SK-N-DZ (cell line): Measurements from ENCODE around the gene TRIM14.
A peak's percentile ranks its signal among the peaks of the same experiment; 100 is the strongest.
"Not testable (repeated sequence)": the region's sequence is repeated elsewhere in the genome, so short reads cannot be mapped to it uniquely, and the experiment has no call there.

Source experiments
- DNase-seq: peaks from one replicate; pipeline ENCODE4 v3.0.0-alpha.2; 2015; ENCODE audit warnings: low spot score

Gene TRIM14

GRCh38 chr9:98142182-98142907, 23.3 kb upstream of the TRIM14 start:
- no peak for DNase-seq

GRCh38 chr9:98140503-98140902, 21.5 kb upstream of the TRIM14 start:
- no peak for DNase-seq

- DNase-seq: no peak
Observed at GRCh38 chr9:98136489-98136888, 17.5 kb upstream of the TRIM14 start.

GRCh38 chr9:98135938-98136337, 16.9 kb upstream of the TRIM14 start:
- no peak for DNase-seq

GRCh38 chr9:98135558-98135934, 16.5 kb upstream of the TRIM14 start:
- no peak for DNase-seq

GRCh38 chr9:98134702-98135557, 15.9 kb upstream of the TRIM14 start:
- DNase-seq: no peak

GRCh38 chr9:98132806-98133631, 14.0 kb upstream of the TRIM14 start:
- no peak for DNase-seq

GRCh38 chr9:98132158-98132557, 13.1 kb upstream of the TRIM14 start:
- DNase-seq: no peak

GRCh38 chr9:98130576-98131228, 11.7 kb upstream of the TRIM14 start:
- DNase-seq: no peak

GRCh38 chr9:98130060-98130459, 11.0 kb upstream of the TRIM14 start:
- not testable (repeated sequence) for DNase-seq

GRCh38 chr9:98129451-98129881, 10.4 kb upstream of the TRIM14 start:
- DNase-seq: no peak

- DNase-seq: no peak
Observed at GRCh38 chr9:98128316-98128715, 9.3 kb upstream of the TRIM14 start.

GRCh38 chr9:98127226-98127625, 8.2 kb upstream of the TRIM14 start:
- no peak for DNase-seq

- DNase-seq: no peak
Observed at GRCh38 chr9:98124637-98125426, 5.8 kb upstream of the TRIM14 start.

GRCh38 chr9:98124091-98124490, 5.1 kb upstream of the TRIM14 start:
- not testable (repeated sequence) for DNase-seq

GRCh38 chr9:98121058-98121457, 2.0 kb upstream of the TRIM14 start:
- no peak for DNase-seq

GRCh38 chr9:98120476-98120875, 1.5 kb upstream of the TRIM14 start:
- no peak for DNase-seq

GRCh38 chr9:98117984-98118639, 910 bp downstream of the TRIM14 start:
- DNase-seq: peak; percentile 75

GRCh38 chr9:98117097-98117496, 1.9 kb downstream of the TRIM14 start:
- DNase-seq: not testable (repeated sequence)

GRCh38 chr9:98109052-98109451, 10.0 kb downstream of the TRIM14 start:
- no peak for DNase-seq
